Suprapubic skin (tissue), 4 donors: ENCODE results near the gene GNB5. TPM values are rescaled to one million over a fixed set of nuclear protein-coding genes. Genes with fewer than 3 reads are reported as not detected.

ENCODE experiments used
- DNase-seq, 2 donors: peaks; one replicate each; pipeline ENCODE4 v3.0.0-alpha.2; 2019; ENCODE audit warnings: low spot score in 2 of 2
- H3K27ac ChIP-seq: fragments of 200-600 bp; sonication (generic); one replicate; pipeline ENCODE4 v1.5.1; 2019
- H3K27me3 ChIP-seq: fragments of 200-600 bp; sonication (generic); one replicate; pipeline ENCODE4 v1.5.1; 2019
- H3K36me3 ChIP-seq: fragments of 200-600 bp; sonication (generic); one replicate; pipeline ENCODE4 v1.5.1; 2019
- H3K4me1 ChIP-seq: fragments of 200-600 bp; sonication (generic); one replicate; pipeline ENCODE4 v1.5.1; 2019
- H3K4me3 ChIP-seq: fragments of 200-600 bp; sonication (generic); one replicate; pipeline ENCODE4 v1.5.1; 2019; ENCODE audit warnings: mild to moderate bottlenecking
- H3K9me3 ChIP-seq: fragments of 200-600 bp; sonication (generic); one replicate; pipeline ENCODE4 v1.5.1; 2019
- CTCF ChIP-seq, 2 donors: fragments of 200-600 bp in 1 of 2; fragments of 450-650 bp in 1 of 2; sonication (generic) in 1 of 2; IDR thresholded peaks; one replicate each; pipeline ENCODE4 v1.5.1; 2016 to 2019; ENCODE audit warnings: antibody characterized with exemption in 2 of 2, mild to moderate bottlenecking in 1 of 2, moderate library complexity in 1 of 2
- EP300 ChIP-seq: sonication (generic); formaldehyde crosslinking; IDR thresholded peaks from one replicate; pipeline ENCODE4 v1.6.1; 2017; ENCODE audit warnings: antibody characterized with exemption
- POLR2A ChIP-seq, 2 donors: fragments of 450-650 bp; IDR thresholded peaks; one replicate each; pipeline ENCODE4 v1.6.1; 2017; ENCODE audit warnings: antibody characterized with exemption in 2 of 2, mild to moderate bottlenecking in 2 of 2, moderate library complexity in 2 of 2
- POLR2AphosphoS5 ChIP-seq, 3 donors: sonication (generic); formaldehyde crosslinking; IDR thresholded peaks; one replicate each; pipeline ENCODE4 v1.6.1; 2017; ENCODE audit warnings: antibody characterized with exemption in 3 of 3
- WGBS: methylation state at CpG from one replicate; pipeline ENCODE4 v1.1.5; 2018; 5-methylcytosine and 5-hydroxymethylcytosine counted together
- total RNA-seq, 4 donors: library from RNA; depleted of rRNA; stranded (reverse); fragments of >200 nt; gene quantifications; one replicate each; pipeline ENCODE4 v1.1.0, GENCODE V29; 2016

The GNB5 gene
- total RNA-seq, 4 donors from 2014 or later: 17.1 to 30.8 (median 24.9) TPM

- Histone ChIP-seq H3K9me3 (no peaks in the 10 kb centered on the region), H3K27me3 (no peaks in the 10 kb centered on the region), H3K4me1 (peaks cover 15% of the 10 kb centered on the region), H3K27ac (peak overlapping the region; percentile 88), H3K36me3 (no peaks in the 10 kb centered on the region), H3K4me3 (peak overlapping the region; percentile 84)
- 9% methylated on average over 28 of the region's 31 CpGs for WGBS
- no peak for TF ChIP-seq EP300
- no peak for TF ChIP-seq POLR2AphosphoS5 (IDR thresholded peaks at IDR 0.05)
- no peak for TF ChIP-seq POLR2A (IDR thresholded peaks at IDR 0.05)
- no peak for TF ChIP-seq CTCF (IDR thresholded peaks at IDR 0.05)
- no peak for DNase-seq
Measured at GRCh38 chr15:52180196-52180835, 10.9 kb downstream of the GNB5 start.

GRCh38 chr15:52179278-52180195 lies 11.7 kb downstream of the GNB5 start:
- Histone ChIP-seq H3K27me3 (no peaks in the 10 kb centered on the region), H3K36me3 (no peaks in the 10 kb centered on the region), H3K4me1 (peaks cover 15% of the 10 kb centered on the region), H3K4me3 (peak overlapping the region; percentile 84), H3K27ac (peak overlapping the region; percentile 88), H3K9me3 (no peaks in the 10 kb centered on the region)
- WGBS: 2% methylated on average over 22 of the region's 105 CpGs
- TF ChIP-seq CTCF (IDR thresholded peaks at IDR 0.05): no peak
- TF ChIP-seq POLR2A (IDR thresholded peaks at IDR 0.05): peak in 1 of 2 donors; percentile 44
- peak; percentile 89 to 92 for DNase-seq

GRCh38 chr15:52178765-52179164 lies 12.4 kb downstream of the GNB5 start:
- DNase-seq: no peak
- Histone ChIP-seq H3K27ac (peak overlapping the region; percentile 88), H3K4me3 (peak overlapping the region; percentile 84), H3K27me3 (no peaks in the 10 kb centered on the region), H3K4me1 (peaks cover 15% of the 10 kb centered on the region), H3K36me3 (no peaks in the 10 kb centered on the region), H3K9me3 (no peaks in the 10 kb centered on the region)
- TF ChIP-seq CTCF (IDR thresholded peaks at IDR 0.05) (no peak), POLR2AphosphoS5 (IDR thresholded peaks at IDR 0.05) (no peak), POLR2A (IDR thresholded peaks at IDR 0.05) (no peak), EP300 (no peak)
- 24% methylated on average over 10 of the region's 10 CpGs for WGBS

GRCh38 chr15:52172869-52173268 lies 18.3 kb downstream of the GNB5 start:
- 86% methylated on average over 2 of the region's 2 CpGs for WGBS
- no peak for DNase-seq
- Histone ChIP-seq H3K27ac (no peak overlapping the region), H3K4me3 (no peak overlapping the region), H3K9me3 (no peaks in the 10 kb centered on the region), H3K36me3 (no peaks in the 10 kb centered on the region), H3K4me1 (peaks cover 3% of the 10 kb centered on the region), H3K27me3 (no peaks in the 10 kb centered on the region)
- TF ChIP-seq CTCF (IDR thresholded peaks at IDR 0.05) (no peak), EP300 (no peak), POLR2AphosphoS5 (IDR thresholded peaks at IDR 0.05) (no peak), POLR2A (IDR thresholded peaks at IDR 0.05) (no peak)

GRCh38 chr15:52171807-52172206 lies 19.4 kb downstream of the GNB5 start:
- Histone ChIP-seq H3K4me1 (peaks cover 3% of the 10 kb centered on the region), H3K4me3 (no peak overlapping the region), H3K27ac (no peak overlapping the region), H3K9me3 (no peaks in the 10 kb centered on the region), H3K27me3 (no peaks in the 10 kb centered on the region), H3K36me3 (no peaks in the 10 kb centered on the region)
- DNase-seq: no peak
- TF ChIP-seq EP300: no peak
- TF ChIP-seq CTCF (IDR thresholded peaks at IDR 0.05): no peak
- 14% methylated on average over 1 of the region's 1 CpG for WGBS
